H9 (cell line): ENCODE data around the gene FAM13A. TPM values are rescaled to one million over a fixed set of nuclear protein-coding genes. Genes with fewer than 3 reads are reported as not detected.

Experiments used
- DNase-seq: peaks from one replicate; pipeline ENCODE4 v3.0.0-alpha.2; 2017
- H2AFZ ChIP-seq: one replicate; pipeline ENCODE4 v1.6.1; 2013; ENCODE audit warnings: mild to moderate bottlenecking, low read length, control low read depth, moderate library complexity
- H2AK5ac ChIP-seq: 2 replicates; pipeline ENCODE4 v1.6.1; 2013; ENCODE audit warnings: low read length, control low read depth, mixed read lengths; ENCODE audit not compliant: insufficient read length
- H2BK120ac ChIP-seq: one replicate; pipeline ENCODE4 v1.6.1; 2013; ENCODE audit warnings: low read depth, mild to moderate bottlenecking, low read length, control low read depth, inconsistent platforms; ENCODE audit not compliant: poor library complexity, severe bottlenecking
- H2BK12ac ChIP-seq: 2 replicates; pipeline ENCODE4 v1.6.1; 2013; ENCODE audit warnings: low read length, control low read depth, mixed read lengths, low read depth; ENCODE audit not compliant: insufficient read length
- H2BK15ac ChIP-seq: 2 replicates; pipeline ENCODE4 v1.6.1; 2013; ENCODE audit warnings: low read depth, low read length, control low read depth
- H2BK20ac ChIP-seq: one replicate; pipeline ENCODE4 v1.6.1; 2013; ENCODE audit warnings: low read depth, mild to moderate bottlenecking, low read length, control low read depth, inconsistent platforms; ENCODE audit not compliant: poor library complexity, severe bottlenecking
- H2BK5ac ChIP-seq: 2 replicates; pipeline ENCODE4 v1.6.1; 2013; ENCODE audit warnings: low read length, control low read depth, mixed read lengths; ENCODE audit not compliant: insufficient read length
- H3K14ac ChIP-seq: 2 replicates; pipeline ENCODE4 v1.6.1; 2013; ENCODE audit warnings: low read length, control low read depth; ENCODE audit not compliant: insufficient read depth
- H3K18ac ChIP-seq: 2 replicates; pipeline ENCODE4 v1.6.1; 2013; ENCODE audit warnings: low read depth, mild to moderate bottlenecking, mixed read lengths, low read length, control low read depth; ENCODE audit not compliant: insufficient read length
- H3K23ac ChIP-seq: 2 replicates; pipeline ENCODE4 v1.6.1; 2013; ENCODE audit warnings: low read length, control low read depth, mixed read lengths, low read depth; ENCODE audit not compliant: insufficient read length
- H3K23me2 ChIP-seq: 2 replicates; pipeline ENCODE4 v1.6.1; 2013; ENCODE audit warnings: low read depth, mild to moderate bottlenecking, mixed read lengths, low read length, control low read depth; ENCODE audit not compliant: insufficient read length, poor library complexity, severe bottlenecking
- H3K27ac ChIP-seq: 2 replicates; pipeline ENCODE4 v1.5.1; 2013; ENCODE audit warnings: low read length, control low read depth, mixed read lengths, low read depth; ENCODE audit not compliant: insufficient read length
- H3K27me3 ChIP-seq: 2 replicates; pipeline ENCODE4 v1.6.1; 2013; ENCODE audit warnings: low read length, control low read depth, inconsistent platforms; ENCODE audit not compliant: insufficient read depth
- H3K4ac ChIP-seq: 2 replicates; pipeline ENCODE4 v1.6.1; 2013; ENCODE audit warnings: low read depth, mild to moderate bottlenecking, control low read depth, inconsistent platforms, low read length, moderate library complexity
- H3K4me1 ChIP-seq: 2 replicates; pipeline ENCODE4 v1.6.1; 2013; ENCODE audit warnings: low read length, control low read depth, inconsistent platforms; ENCODE audit not compliant: insufficient read depth
- H3K4me2 ChIP-seq: 2 replicates; pipeline ENCODE4 v1.6.1; 2013; ENCODE audit warnings: low read length, control low read depth, mixed read lengths; ENCODE audit not compliant: insufficient read length, insufficient read depth
- H3K56ac ChIP-seq: 2 replicates; pipeline ENCODE4 v1.6.1; 2013; ENCODE audit warnings: low read depth, mild to moderate bottlenecking, mixed read lengths, low read length, control low read depth; ENCODE audit not compliant: insufficient read length
- H3K79me1 ChIP-seq: 2 replicates; pipeline ENCODE4 v1.6.1; 2013; ENCODE audit warnings: low read depth, mild to moderate bottlenecking, moderate library complexity, low read length, control low read depth, inconsistent platforms; ENCODE audit not compliant: insufficient read depth, poor library complexity, severe bottlenecking
- H3K79me2 ChIP-seq: 2 replicates; pipeline ENCODE4 v1.6.1; 2013; ENCODE audit warnings: low read length, control low read depth, inconsistent platforms; ENCODE audit not compliant: insufficient read depth
- H3K9ac ChIP-seq: 2 replicates; pipeline ENCODE4 v1.6.1; 2013; ENCODE audit warnings: low read length, control low read depth, mixed read lengths; ENCODE audit not compliant: insufficient read length; ENCODE audit errors: extremely low read depth
- H3K9me3 ChIP-seq: one replicate; pipeline ENCODE4 v1.6.1; 2013; ENCODE audit warnings: low read depth, low read length, inconsistent platforms; ENCODE audit not compliant: control insufficient read depth
- H3T11ph ChIP-seq: one replicate; pipeline ENCODE4 v1.6.1; 2013; ENCODE audit warnings: mild to moderate bottlenecking, low read length, control low read depth, inconsistent platforms
- H4K20me1 ChIP-seq: one replicate; pipeline ENCODE4 v1.6.1; 2013; ENCODE audit not compliant: control insufficient read depth, insufficient read length, insufficient read depth
- H4K5ac ChIP-seq: 2 replicates; pipeline ENCODE4 v1.6.1; 2013; ENCODE audit warnings: low read depth, mild to moderate bottlenecking, mixed read lengths, low read length, control low read depth; ENCODE audit not compliant: insufficient read length
- H4K8ac ChIP-seq: replicated peaks from 2 replicates; pipeline ENCODE4 v1.6.1; 2013; ENCODE audit warnings: low read length, control low read depth, mixed read lengths, low read depth; ENCODE audit not compliant: insufficient read length
- H4K91ac ChIP-seq: 2 replicates; pipeline ENCODE4 v1.6.1; 2013; ENCODE audit warnings: low read depth, mild to moderate bottlenecking, moderate library complexity, mixed read lengths, low read length, control low read depth; ENCODE audit not compliant: insufficient read length
- H3K27ac Mint-ChIP-seq, 3 experiments: 2 replicates in 2 of 3; 3 replicates in 1 of 3; pipeline ENCODE4 v1.8.0; 2020 to 2021; ENCODE audit warnings: mixed read lengths in 3 of 3, mild to moderate bottlenecking in 1 of 3, moderate library complexity in 1 of 3
- H3K27me3 Mint-ChIP-seq: 2 replicates; pipeline ENCODE4 v1.8.0; 2021; ENCODE audit warnings: low read depth, mild to moderate bottlenecking, moderate library complexity, mixed read lengths
- H3K36me3 Mint-ChIP-seq, 3 experiments: 2 replicates in 2 of 3; 3 replicates in 1 of 3; pipeline ENCODE4 v1.8.0; 2020 to 2021; ENCODE audit warnings: low read depth in 3 of 3, mixed read lengths in 3 of 3; ENCODE audit not compliant: insufficient read depth in 1 of 3
- H3K4me1 Mint-ChIP-seq, 2 experiments: 2 replicates each; pipeline ENCODE4 v1.8.0; 2020; ENCODE audit warnings: mixed read lengths in 2 of 2
- H3K4me3 Mint-ChIP-seq, 2 experiments: 2 replicates in 1 of 2; 3 replicates in 1 of 2; pipeline ENCODE4 v1.8.0; 2020 to 2021; ENCODE audit warnings: mild to moderate bottlenecking in 2 of 2, mixed read lengths in 2 of 2, moderate library complexity in 1 of 2
- H3K9me3 Mint-ChIP-seq, 2 experiments: 2 replicates in 1 of 2; 3 replicates in 1 of 2; pipeline ENCODE4 v1.8.0; 2020; ENCODE audit warnings: mild to moderate bottlenecking in 2 of 2, mixed read lengths in 2 of 2, moderate library complexity in 1 of 2
- CTCF ChIP-seq: fragments of 200-600 bp; sonication (generic); conservative IDR thresholded peaks from 3 replicates; pipeline ENCODE4 v1.8.0; 2021; ENCODE audit warnings: antibody characterized with exemption, mild to moderate bottlenecking
- WGBS: extraction: QIAGEN DNeasy Blood & Tissue Kit; methylation state at CpG from one replicate; pipeline ENCODE4 v1.1.7; 2013; ENCODE audit warnings: missing lambda C conversion rate, low lambda C conversion rate, mixed read lengths; ENCODE audit not compliant: insufficient read length; ENCODE audit errors: extremely low coverage; 5-methylcytosine and 5-hydroxymethylcytosine counted together
- total RNA-seq: library from RNA; stranded (reverse); gene quantifications from 2 replicates; pipeline ENCODE4 v1.2.1, GENCODE V29; 2021

FAM13A gene
- total RNA-seq, 1 experiment from 2014 or later, result 12.7 TPM

GRCh38 chr4:88860586-88860985, 196.4 kb downstream of the FAM13A start:
- no peak for TF ChIP-seq CTCF
- H3K9ac ChIP-seq, result no peak overlapping the region
- Mint-ChIP-seq H3K9me3 (no peaks in the 10 kb centered on the region), H3K27me3 (no peaks in the 10 kb centered on the region), H3K27ac (no peak overlapping the region), H3K36me3 (no peaks in the 10 kb centered on the region), H3K4me1 (peaks cover 4 to 8% of the 10 kb centered on the region in 2 experiments), H3K4me3 (no peak overlapping the region)
- H3K23ac ChIP-seq, result no peak overlapping the region
- no peak overlapping the region for H2BK12ac ChIP-seq
- no peak overlapping the region for H2BK15ac ChIP-seq
- no peak overlapping the region for H2AFZ ChIP-seq
- no peak overlapping the region for H2BK120ac ChIP-seq
- no peak overlapping the region for H3K14ac ChIP-seq
- H3K4me2 ChIP-seq, result no peak overlapping the region
- H3K79me2 ChIP-seq, result no peaks in the 10 kb centered on the region
- H2BK20ac ChIP-seq, result no peak overlapping the region
- no peaks in the 10 kb centered on the region for H3K79me1 ChIP-seq
- no peak overlapping the region for H3T11ph ChIP-seq
- no CpG with 5 or more reads among the region's 1 CpG for WGBS
- H2BK5ac ChIP-seq, result no peak overlapping the region
- DNase-seq, result no peak
- no peaks in the 10 kb centered on the region for H3K9me3 ChIP-seq
- no peak overlapping the region for H4K91ac ChIP-seq
- no peak overlapping the region for H2AK5ac ChIP-seq
- H4K5ac ChIP-seq, result no peak overlapping the region
- no peak overlapping the region for H4K8ac ChIP-seq
- H3K4ac ChIP-seq, result no peak overlapping the region
- H3K4me1 ChIP-seq, result no peaks in the 10 kb centered on the region
- no peak overlapping the region for H3K18ac ChIP-seq
- no peak overlapping the region for H3K56ac ChIP-seq
- H3K27me3 ChIP-seq, result no peaks in the 10 kb centered on the region
- no peaks in the 10 kb centered on the region for H3K23me2 ChIP-seq
- H3K27ac ChIP-seq, result no peak overlapping the region
- no peaks in the 10 kb centered on the region for H4K20me1 ChIP-seq
